ENCODE data around the gene SPPL2B.

DNA sequence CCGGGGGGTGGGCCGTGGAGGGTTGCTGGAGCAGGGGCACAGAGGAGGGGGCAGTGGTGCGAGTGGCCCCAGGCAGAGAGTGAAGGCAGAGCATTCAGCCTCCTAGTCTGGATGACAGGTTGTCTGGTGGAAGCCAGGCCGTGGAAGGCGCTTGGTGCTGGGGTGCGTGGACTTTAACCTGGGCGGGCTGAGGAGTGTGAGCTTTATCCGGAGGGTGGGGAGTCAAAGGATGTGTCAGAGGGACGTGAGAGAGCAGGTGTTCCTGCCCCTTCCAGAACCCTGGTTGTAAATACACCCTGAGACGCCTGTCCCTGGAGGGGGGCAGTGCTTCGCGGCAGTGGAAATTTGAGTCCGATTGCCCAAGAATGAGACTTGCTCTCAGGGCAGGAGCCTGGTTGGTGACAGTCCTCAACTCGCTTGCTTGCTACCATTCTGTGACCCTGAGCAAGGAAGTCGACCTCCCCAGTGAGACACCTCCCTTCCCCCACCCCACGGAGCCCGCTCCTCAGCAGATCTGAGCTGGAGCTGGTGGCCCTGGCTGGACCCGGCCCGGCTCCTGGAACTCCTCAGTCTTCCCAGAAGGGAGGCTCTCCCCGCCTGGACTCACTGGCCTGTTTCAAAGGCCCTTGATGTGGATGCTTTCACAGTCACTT, 2.3 kb downstream of the SPPL2B start:
- TF ChIP-seq CTCF (IDR thresholded peaks at IDR 0.05; ENCODE audit: low read length), result no peak
- no peak for TF ChIP-seq EZH2 (optimal IDR thresholded peaks at IDR 0.05; ENCODE audit: low read depth, low read length)
- no peak for TF ChIP-seq EZH2phosphoT487 (IDR thresholded peaks at IDR 0.05; ENCODE audit: low read length)

All from MM.1S (cell line).